Breast epithelium (tissue), 3 donors: ENCODE measurements around the gene NT5C2.

Experiments
- CTCF ChIP-seq, 3 donors: fragments of 450-650 bp; IDR thresholded peaks; one replicate each; pipeline ENCODE4 v1.5.1; 2016 to 2017; ENCODE audit warnings: antibody characterized with exemption in 3 of 3, mild to moderate bottlenecking in 3 of 3, moderate library complexity in 3 of 3
- POLR2A ChIP-seq: fragments of 450-650 bp; IDR thresholded peaks from one replicate; pipeline ENCODE4 v1.6.1; 2016; ENCODE audit warnings: antibody characterized with exemption, mild to moderate bottlenecking, moderate library complexity
- POLR2AphosphoS5 ChIP-seq, 3 donors: sonication (generic); formaldehyde crosslinking; IDR thresholded peaks; one replicate each; pipeline ENCODE4 v1.6.1; 2017; ENCODE audit warnings: antibody characterized with exemption in 3 of 3

- no peak for TF ChIP-seq POLR2A
- no peak for TF ChIP-seq POLR2AphosphoS5 (IDR thresholded peaks at IDR 0.05)
- no peak for TF ChIP-seq CTCF (IDR thresholded peaks at IDR 0.05)
Observed at GRCh38 chr10:103196516-103196915, 3.4 kb upstream of the NT5C2 start.
